Colon (tissue), 2 donors: ENCODE results near the gene TMED1.

Source experiments
- FAIRE-seq: peaks from 2 replicates; lab custom pipeline; 2012; peaks lifted over from hg19 to GRCh38; lab: Jason Lieb, UNC
- donor health status: control.
- donor health status: control.

Gene TMED1

DNA sequence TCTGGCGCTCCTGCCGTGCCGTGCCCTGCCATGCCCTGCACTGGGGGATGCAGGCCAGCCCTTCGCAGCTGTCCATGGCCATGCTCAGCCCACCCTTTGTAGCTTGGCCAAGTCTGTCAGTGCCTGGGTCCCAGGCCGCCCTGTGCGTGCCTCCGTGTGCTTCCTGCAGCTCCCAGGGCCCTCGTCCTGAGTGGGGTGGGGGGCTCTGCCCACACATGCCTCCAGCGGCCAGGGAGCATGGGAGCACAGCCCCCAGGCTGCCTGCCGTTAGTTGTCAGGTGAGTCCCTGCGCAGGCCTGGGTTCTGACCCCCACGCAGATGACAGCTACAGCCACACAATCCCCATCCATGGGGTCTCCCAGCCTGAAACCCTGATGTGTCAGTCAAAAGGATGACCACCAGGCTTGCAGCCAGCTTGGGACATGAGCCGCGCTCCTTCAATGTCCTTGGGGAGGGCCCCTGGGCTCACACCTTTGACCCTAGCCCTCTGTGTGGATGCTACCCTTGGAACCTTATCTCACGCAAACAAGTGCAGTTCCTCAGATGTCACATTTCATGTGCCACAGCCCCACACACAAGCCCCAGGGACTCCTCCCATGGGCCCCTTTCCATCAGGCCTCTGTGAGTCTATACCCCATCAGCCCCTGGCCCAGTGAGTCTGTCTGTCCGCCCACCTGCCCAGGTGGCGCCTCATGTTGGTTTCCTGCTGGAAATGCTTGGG is 24.5 kb downstream of the TMED1 start:
- FAIRE-seq, result no peak

DNA sequence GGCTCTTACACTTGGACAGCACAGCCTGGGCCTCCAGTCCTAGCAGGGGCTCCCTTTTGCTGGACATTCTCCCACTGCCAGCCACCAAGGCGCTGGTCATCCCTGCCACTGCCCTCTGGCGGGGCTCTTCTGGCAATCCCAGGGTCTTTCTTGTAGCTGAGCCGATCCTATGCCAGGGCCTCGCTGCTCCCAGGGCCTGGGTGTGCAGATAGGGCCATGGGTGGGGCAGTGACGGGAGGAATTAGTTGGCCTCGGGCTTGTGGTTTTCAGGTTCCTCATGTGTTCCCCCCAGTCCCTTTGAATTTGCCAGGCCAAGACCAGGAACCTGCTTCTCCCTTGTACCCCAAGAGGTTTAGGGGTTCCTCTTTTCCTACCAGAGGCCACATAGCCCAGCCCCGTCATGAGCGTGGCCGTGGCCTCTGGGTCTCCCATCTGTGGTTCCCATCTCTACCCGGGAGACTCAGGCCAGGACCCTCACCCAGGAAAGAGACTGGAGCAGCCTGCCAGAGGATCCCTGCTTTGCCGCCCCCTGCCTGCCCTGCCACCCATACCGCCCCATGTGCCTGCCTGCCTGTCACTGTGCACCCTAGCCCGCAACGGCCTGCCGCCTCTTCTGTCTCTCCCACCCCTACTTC is 26.2 kb downstream of the TMED1 start:
- no peak for FAIRE-seq

- no peak for FAIRE-seq
These were observed 26.9 kb downstream of the TMED1 start for GRCh38 chr19:10808937-10809649.

DNA sequence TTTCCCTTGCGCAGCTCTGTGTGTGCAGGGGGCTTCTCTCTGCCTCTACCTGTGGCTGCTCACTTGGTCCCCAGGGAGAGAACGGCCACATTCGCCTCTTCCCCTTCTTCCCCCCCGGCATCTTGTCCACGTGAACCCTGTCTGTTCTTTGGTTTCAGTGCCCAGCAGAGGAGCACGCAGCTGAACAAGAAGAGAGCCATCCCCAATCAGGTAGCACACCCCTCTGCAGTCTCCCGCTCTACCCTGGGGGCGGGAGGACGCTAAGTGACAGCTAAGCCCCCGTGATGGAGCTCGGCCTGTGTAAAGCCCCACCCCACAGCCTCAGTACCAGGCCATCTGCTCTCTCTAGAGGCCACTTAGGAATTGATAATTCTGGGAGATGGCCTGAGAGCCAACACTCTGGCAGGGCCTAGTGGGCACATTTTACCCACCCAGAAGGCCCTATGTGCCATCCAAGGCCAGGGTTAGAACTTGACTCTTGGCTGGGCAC is 30.2 kb downstream of the TMED1 start:
- no peak for FAIRE-seq

- no peak for FAIRE-seq
These were observed 30.8 kb downstream of the TMED1 start for GRCh38 chr19:10805065-10805757.

- no peak for FAIRE-seq
These were observed 32.8 kb downstream of the TMED1 start for GRCh38 chr19:10803252-10803651.

DNA sequence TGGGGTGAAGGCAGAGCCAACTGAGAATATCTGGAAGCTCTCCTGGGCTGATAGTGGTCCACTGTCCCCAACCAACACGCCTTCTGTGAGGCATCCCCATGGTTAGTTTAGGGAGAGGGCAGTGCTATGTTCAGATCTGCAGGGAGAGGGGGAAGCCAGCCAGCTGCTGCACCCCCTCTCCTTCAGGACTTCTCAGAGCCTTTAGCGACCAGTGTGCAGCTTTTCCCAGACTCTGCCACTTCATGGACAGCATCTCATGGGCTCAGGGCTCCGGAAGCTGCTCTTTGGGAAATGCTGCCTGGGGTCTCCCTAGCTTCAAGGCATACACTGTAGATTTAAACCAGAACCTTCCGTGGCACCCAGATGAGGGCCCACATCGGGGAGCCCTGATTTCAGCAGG is 33.5 kb downstream of the TMED1 start:
- no peak for FAIRE-seq

DNA sequence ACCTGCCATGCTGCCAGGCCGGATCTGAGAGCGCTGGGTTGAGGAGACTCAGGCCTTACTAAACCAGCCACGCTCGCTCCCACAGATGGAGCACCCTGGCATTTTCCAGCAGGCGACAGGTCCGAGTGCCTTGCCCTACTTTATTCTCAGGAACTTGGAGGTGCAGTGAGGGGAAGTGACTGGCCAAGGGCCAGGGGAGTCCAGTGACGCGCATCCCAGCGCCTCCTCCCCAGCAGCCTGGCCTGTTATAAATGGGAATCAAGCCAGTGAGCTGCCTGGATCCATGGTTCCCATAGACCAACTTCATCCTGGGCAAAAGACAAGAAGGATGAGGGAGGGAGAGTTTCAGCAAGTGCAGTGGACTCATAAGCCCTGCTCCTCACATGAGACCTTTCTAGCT is 35.5 kb downstream of the TMED1 start:
- no peak for FAIRE-seq

- FAIRE-seq, result no peak
These were observed 38.3 kb downstream of the TMED1 start for GRCh38 chr19:10797541-10798256.

GRCh38 chr19:10797078-10797477 is 38.9 kb downstream of the TMED1 start:
- FAIRE-seq, result no peak

DNA sequence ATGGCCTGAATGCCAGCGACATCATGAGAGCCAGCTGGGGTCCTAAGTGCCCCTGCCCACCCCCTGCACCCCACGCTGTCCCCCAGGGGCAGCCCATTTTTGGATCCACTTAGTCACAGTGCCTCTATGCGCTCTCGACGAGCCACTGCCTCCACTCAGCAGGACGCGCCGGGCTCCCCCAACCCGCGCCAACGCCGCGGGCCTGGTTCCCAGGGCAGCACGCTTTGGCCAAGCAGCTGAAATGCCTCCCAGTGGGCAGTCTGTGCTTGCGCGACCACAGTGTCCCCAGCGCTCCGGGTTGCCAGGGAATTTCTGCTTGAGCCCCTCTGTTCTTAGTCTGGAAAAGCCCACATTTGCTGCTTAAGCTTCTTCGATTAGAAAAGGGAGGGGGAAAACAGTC is 39.4 kb downstream of the TMED1 start:
- no peak for FAIRE-seq

DNA sequence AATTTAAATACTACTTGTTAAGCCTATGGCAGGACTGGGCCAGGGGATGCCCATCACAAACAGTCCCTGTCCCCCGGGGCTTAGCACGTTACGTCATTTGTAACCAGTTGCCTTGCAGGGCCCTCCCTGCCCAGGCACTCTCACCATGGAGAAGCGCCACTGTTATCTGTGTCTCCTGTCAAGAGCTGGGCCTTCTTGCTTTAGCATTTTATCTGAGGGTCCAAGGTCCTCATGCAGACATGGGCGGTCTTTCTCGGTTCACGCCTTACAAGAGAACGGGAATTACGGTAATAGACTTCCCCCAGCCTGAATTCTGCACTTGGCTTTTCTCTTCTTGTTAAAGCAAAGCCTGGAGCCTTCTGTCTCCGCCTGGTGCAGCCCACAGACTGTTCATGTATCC is 46.1 kb downstream of the TMED1 start:
- no peak for FAIRE-seq

DNA sequence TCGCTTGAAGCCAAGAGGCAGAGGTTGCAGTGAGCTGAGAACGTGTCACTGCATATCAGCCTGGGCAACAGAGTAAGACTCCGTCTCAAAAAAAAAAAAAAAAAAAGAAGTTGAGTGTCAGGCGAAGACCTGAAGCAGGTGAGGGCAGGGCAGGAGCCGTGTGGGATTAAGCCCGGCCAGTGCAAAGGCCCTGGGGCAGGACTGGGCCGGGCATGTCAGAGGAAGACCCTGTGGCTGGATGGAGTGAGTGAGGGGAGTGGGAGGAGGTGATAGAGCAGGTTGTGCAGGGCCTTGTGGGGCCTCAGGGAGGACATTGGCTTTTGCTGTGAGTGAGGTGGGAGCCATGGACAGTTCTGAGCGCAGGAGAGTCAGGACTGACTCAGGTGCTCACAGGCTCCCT is 47.9 kb downstream of the TMED1 start:
- no peak for FAIRE-seq

DNA sequence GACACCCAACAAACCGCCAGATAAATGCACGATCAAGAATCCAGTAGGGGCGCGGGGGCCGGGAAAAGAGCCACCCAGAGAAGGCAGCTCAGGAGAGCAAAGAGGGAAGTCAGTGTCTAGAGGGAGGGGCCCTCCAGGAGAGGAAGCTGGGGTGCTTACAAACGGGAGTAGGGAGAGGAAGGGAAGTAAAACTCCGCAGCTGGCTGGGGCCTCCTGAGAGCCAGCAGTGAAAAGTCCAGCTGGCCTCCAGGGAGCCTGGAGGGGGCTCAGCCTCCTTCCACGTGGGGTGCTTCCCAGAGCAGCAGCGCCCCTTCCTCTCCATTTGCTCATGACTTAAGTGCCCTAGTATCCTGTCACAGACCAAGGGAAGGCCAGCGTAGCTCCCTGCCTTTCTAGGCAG is 51.8 kb downstream of the TMED1 start:
- no peak for FAIRE-seq

DNA sequence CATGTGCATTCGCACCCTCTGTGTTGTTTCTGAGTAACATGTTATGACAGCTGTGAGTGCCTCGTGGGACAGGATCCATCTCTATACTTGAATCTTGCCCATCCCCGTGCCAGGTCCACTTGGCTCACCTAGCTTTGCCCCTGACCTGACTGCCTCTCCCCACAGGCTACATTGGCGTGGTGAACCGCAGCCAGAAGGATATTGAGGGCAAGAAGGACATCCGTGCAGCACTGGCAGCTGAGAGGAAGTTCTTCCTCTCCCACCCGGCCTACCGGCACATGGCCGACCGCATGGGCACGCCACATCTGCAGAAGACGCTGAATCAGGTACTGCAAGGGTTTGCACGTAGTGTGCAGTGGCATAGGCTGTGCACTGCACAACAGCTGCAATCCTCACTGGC is 53.2 kb downstream of the TMED1 start:
- no peak for FAIRE-seq
